Epithelial cell of proximal tubule (primary cell): ENCODE measurements around the gene SAFB. TPM values are rescaled to one million over a fixed set of nuclear protein-coding genes. Genes with fewer than 3 reads are reported as not detected.

Experiments used
- DNase-seq: peaks from one replicate; pipeline ENCODE4 v3.0.0-alpha.2; 2011; ENCODE audit warnings: low read depth
- H3K4me3 ChIP-seq: 2 replicates; pipeline ENCODE4 v1.5.1; 2011; ENCODE audit warnings: low read depth, mild to moderate bottlenecking, low read length
- CTCF ChIP-seq: conservative IDR thresholded peaks from 2 replicates; pipeline ENCODE4 v1.5.1; 2012; ENCODE audit warnings: low read depth, mild to moderate bottlenecking, low read length
- total RNA-seq: library from RNA; depleted of rRNA; stranded (reverse); fragments of >200 nt; gene quantifications from 2 replicates; pipeline ENCODE4 v1.2.3, GENCODE V29; 2015

SAFB gene
- total RNA-seq, 1 donor from 2014 or later, result 65.6 TPM

GRCh38 chr19:5664515-5664914, 41.6 kb downstream of the SAFB start:
- H3K4me3 ChIP-seq, result no peak overlapping the region
- no peak for DNase-seq
- no peak for TF ChIP-seq CTCF

- H3K4me3 ChIP-seq, result no peak overlapping the region
- DNase-seq, result peak; percentile 79
- TF ChIP-seq CTCF, result peak; percentile 58
Measured at GRCh38 chr19:5665781-5666513, 43.1 kb downstream of the SAFB start.

- no peak for TF ChIP-seq CTCF
- no peak for DNase-seq
- no peak overlapping the region for H3K4me3 ChIP-seq
Measured at GRCh38 chr19:5666921-5667610, 44.2 kb downstream of the SAFB start.

GRCh38 chr19:5667751-5668271, 44.9 kb downstream of the SAFB start:
- no peak for TF ChIP-seq CTCF
- no peak for DNase-seq
- H3K4me3 ChIP-seq, result no peak overlapping the region

- DNase-seq, result no peak
- H3K4me3 ChIP-seq, result no peak overlapping the region
- TF ChIP-seq CTCF, result no peak
Measured at GRCh38 chr19:5669212-5669611, 46.3 kb downstream of the SAFB start.

- H3K4me3 ChIP-seq, result no peak overlapping the region
- no peak for DNase-seq
- no peak for TF ChIP-seq CTCF
Measured at GRCh38 chr19:5671600-5671999, 48.7 kb downstream of the SAFB start.
